ENCODE data around the gene ECM2.
"Not testable (repeated sequence)": the region's sequence is repeated elsewhere in the genome, so short reads cannot be mapped to it uniquely, and the experiment has no call there.

Gene ECM2

GRCh38 chr9:92535940-92536850 lies at the start of gene ECM2:
ECM2 (minus strand) TSS chr9:92535990; CDS start chr9:92522866, 13,124 bp downstream.
- no peak for DNase-seq (ENCODE audit: low read depth, low spot score)

- no peak for DNase-seq (ENCODE audit: low read depth, low spot score)
These were observed 40.4 kb upstream of the ECM2 start for GRCh38 chr9:92576175-92576574.

GRCh38 chr9:92573612-92574011 lies 37.8 kb upstream of the ECM2 start:
- not testable (repeated sequence) for DNase-seq (ENCODE audit: low read depth, low spot score)

- DNase-seq (ENCODE audit: low read depth, low spot score): not testable (repeated sequence)
These were observed 36.1 kb upstream of the ECM2 start for GRCh38 chr9:92571871-92572270.

GRCh38 chr9:92564982-92565381 lies 29.2 kb upstream of the ECM2 start:
- DNase-seq (ENCODE audit: low read depth, low spot score): no peak

GRCh38 chr9:92564504-92564903 lies 28.7 kb upstream of the ECM2 start:
- no peak for DNase-seq (ENCODE audit: low read depth, low spot score)

GRCh38 chr9:92563116-92564100 lies 27.6 kb upstream of the ECM2 start:
- no peak for DNase-seq (ENCODE audit: low read depth, low spot score)

GRCh38 chr9:92562461-92562967 lies 26.7 kb upstream of the ECM2 start:
- no peak for DNase-seq (ENCODE audit: low read depth, low spot score)

GRCh38 chr9:92561374-92562330 lies 25.9 kb upstream of the ECM2 start:
- no peak for DNase-seq (ENCODE audit: low read depth, low spot score)

GRCh38 chr9:92558612-92559374 lies 23.0 kb upstream of the ECM2 start:
- no peak for DNase-seq (ENCODE audit: low read depth, low spot score)

- DNase-seq (ENCODE audit: low read depth, low spot score): no peak
These were observed 15.0 kb upstream of the ECM2 start for GRCh38 chr9:92550765-92551164.

- no peak for DNase-seq (ENCODE audit: low read depth, low spot score)
These were observed 11.6 kb upstream of the ECM2 start for GRCh38 chr9:92547356-92547755.

- no peak for DNase-seq (ENCODE audit: low read depth, low spot score)
These were observed 9.3 kb upstream of the ECM2 start for GRCh38 chr9:92545002-92545510.

GRCh38 chr9:92543972-92544371 lies 8.2 kb upstream of the ECM2 start:
- DNase-seq (ENCODE audit: low read depth, low spot score): no peak

- DNase-seq (ENCODE audit: low read depth, low spot score): no peak
These were observed 2.8 kb upstream of the ECM2 start for GRCh38 chr9:92538541-92538940.

GRCh38 chr9:92534674-92535073 lies 1.1 kb downstream of the ECM2 start:
- DNase-seq (ENCODE audit: low read depth, low spot score): no peak

GRCh38 chr9:92534204-92534603 lies 1.6 kb downstream of the ECM2 start:
- DNase-seq (ENCODE audit: low read depth, low spot score): no peak

GRCh38 chr9:92530893-92531292 lies 4.9 kb downstream of the ECM2 start:
- no peak for DNase-seq (ENCODE audit: low read depth, low spot score)

GRCh38 chr9:92529124-92529523 lies 6.7 kb downstream of the ECM2 start:
- no peak for DNase-seq (ENCODE audit: low read depth, low spot score)

- DNase-seq (ENCODE audit: low read depth, low spot score): no peak
These were observed 7.3 kb downstream of the ECM2 start for GRCh38 chr9:92528522-92528849.

All from activated naive CD8-positive, alpha-beta T cell treated with anti-CD3 and anti-CD28 coated beads, Interleukin-2, amount 50 U/mL, for 16 hours (primary cell).